Loucy (cell line): ENCODE measurements around the gene CFAP97D2.

Experiments used
- EZH2phosphoT487 ChIP-seq: fragments of 200-600 bp; IDR thresholded peaks from 2 replicates; pipeline ENCODE4 v1.6.1; 2018; ENCODE audit warnings: antibody characterized with exemption, mild to moderate bottlenecking, moderate library complexity, borderline replicate concordance
- TF ChIP-seq, protein P1 (sequence below): fragments of 200-600 bp; sonication (generic); conservative IDR thresholded peaks from 2 replicates; pipeline ENCODE4 v1.5.1; 2014; ENCODE audit warnings: mild to moderate bottlenecking, antibody characterized with exemption, low read length

GRCh38 chr13:114164681-114165429, 14.2 kb upstream of the CFAP97D2 start:
- TF ChIP-seq, protein P1, sequence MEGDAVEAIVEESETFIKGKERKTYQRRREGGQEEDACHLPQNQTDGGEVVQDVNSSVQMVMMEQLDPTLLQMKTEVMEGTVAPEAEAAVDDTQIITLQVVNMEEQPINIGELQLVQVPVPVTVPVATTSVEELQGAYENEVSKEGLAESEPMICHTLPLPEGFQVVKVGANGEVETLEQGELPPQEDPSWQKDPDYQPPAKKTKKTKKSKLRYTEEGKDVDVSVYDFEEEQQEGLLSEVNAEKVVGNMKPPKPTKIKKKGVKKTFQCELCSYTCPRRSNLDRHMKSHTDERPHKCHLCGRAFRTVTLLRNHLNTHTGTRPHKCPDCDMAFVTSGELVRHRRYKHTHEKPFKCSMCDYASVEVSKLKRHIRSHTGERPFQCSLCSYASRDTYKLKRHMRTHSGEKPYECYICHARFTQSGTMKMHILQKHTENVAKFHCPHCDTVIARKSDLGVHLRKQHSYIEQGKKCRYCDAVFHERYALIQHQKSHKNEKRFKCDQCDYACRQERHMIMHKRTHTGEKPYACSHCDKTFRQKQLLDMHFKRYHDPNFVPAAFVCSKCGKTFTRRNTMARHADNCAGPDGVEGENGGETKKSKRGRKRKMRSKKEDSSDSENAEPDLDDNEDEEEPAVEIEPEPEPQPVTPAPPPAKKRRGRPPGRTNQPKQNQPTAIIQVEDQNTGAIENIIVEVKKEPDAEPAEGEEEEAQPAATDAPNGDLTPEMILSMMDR, result no peak
- no peak for TF ChIP-seq EZH2phosphoT487
